Measurements from ENCODE around the gene PCNX3. TPM values are rescaled to one million over a fixed set of nuclear protein-coding genes. Genes with fewer than 3 reads are reported as not detected.
A peak's percentile ranks its signal among the peaks of the same experiment; 100 is the strongest.

The PCNX3 gene
- total and polyA plus RNA-seq, 2 of the 13 experiments (the other 11 are each of a cell fraction or from before 2014, with no cell fraction given): 16.2 to 23.0 TPM

- TF ChIP-seq ZNF883 (CRISPR knock-in tag; IDR thresholded peaks at IDR 0.05; ENCODE audit: not compliant biosample characterization): peak; percentile 69
- no peak for TF ChIP-seq ZBED4 (CRISPR knock-in tag; IDR thresholded peaks at IDR 0.05; ENCODE audit: borderline replicate concordance)
- TF ChIP-seq WIZ (CRISPR knock-in tag; IDR thresholded peaks at IDR 0.05): no peak
- no peak for TF ChIP-seq ZBTB14 (CRISPR knock-in tag; IDR thresholded peaks at IDR 0.05)
- no peak for TF ChIP-seq SNAI1 (CRISPR knock-in tag; IDR thresholded peaks at IDR 0.05; ENCODE audit: borderline replicate concordance)
- TF ChIP-seq, protein P1, sequence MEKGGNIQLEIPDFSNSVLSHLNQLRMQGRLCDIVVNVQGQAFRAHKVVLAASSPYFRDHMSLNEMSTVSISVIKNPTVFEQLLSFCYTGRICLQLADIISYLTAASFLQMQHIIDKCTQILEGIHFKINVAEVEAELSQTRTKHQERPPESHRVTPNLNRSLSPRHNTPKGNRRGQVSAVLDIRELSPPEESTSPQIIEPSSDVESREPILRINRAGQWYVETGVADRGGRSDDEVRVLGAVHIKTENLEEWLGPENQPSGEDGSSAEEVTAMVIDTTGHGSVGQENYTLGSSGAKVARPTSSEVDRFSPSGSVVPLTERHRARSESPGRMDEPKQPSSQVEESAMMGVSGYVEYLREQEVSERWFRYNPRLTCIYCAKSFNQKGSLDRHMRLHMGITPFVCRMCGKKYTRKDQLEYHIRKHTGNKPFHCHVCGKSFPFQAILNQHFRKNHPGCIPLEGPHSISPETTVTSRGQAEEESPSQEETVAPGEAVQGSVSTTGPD (CRISPR knock-in tag; IDR thresholded peaks at IDR 0.05): no peak
- no peak for TF ChIP-seq ZNF44 (CRISPR knock-in tag; IDR thresholded peaks at IDR 0.05)
- no peak for TF ChIP-seq TSC22D2 (CRISPR knock-in tag; IDR thresholded peaks at IDR 0.05; ENCODE audit: borderline replicate concordance)
- TF ChIP-seq KDM6A (CRISPR knock-in tag; IDR thresholded peaks at IDR 0.05; ENCODE audit: low read depth): no peak
- TF ChIP-seq ZBTB46 (CRISPR knock-in tag; IDR thresholded peaks at IDR 0.05; ENCODE audit: borderline replicate concordance): no peak
- TF ChIP-seq ZNF547 (CRISPR knock-in tag; IDR thresholded peaks at IDR 0.05): no peak
- TF ChIP-seq ZBTB7B (CRISPR knock-in tag; IDR thresholded peaks at IDR 0.05): peak; percentile 18; the same call in 1 of the 2 replicates
- TF ChIP-seq ZBTB8A (CRISPR knock-in tag; IDR thresholded peaks at IDR 0.05; ENCODE audit: borderline replicate concordance, low read depth): no peak
- no peak for TF ChIP-seq GFI1 (CRISPR knock-in tag; IDR thresholded peaks at IDR 0.05; ENCODE audit: borderline replicate concordance)
- no peak for TF ChIP-seq MBD4 (IDR thresholded peaks at IDR 0.05; ENCODE audit: borderline replicate concordance, low read length)
- no peak for TF ChIP-seq NR2C2 (CRISPR knock-in tag; IDR thresholded peaks at IDR 0.05; ENCODE audit: borderline replicate concordance)
- TF ChIP-seq MTF2 (CRISPR knock-in tag; IDR thresholded peaks at IDR 0.05; ENCODE audit: borderline replicate concordance): no peak
- TF ChIP-seq KDM2A (CRISPR knock-in tag; IDR thresholded peaks at IDR 0.05; ENCODE audit: borderline replicate concordance, low read depth): peak; percentile 93
- TF ChIP-seq ZNF484 (CRISPR knock-in tag; IDR thresholded peaks at IDR 0.05; ENCODE audit: borderline replicate concordance, low read depth): no peak
- no peak for TF ChIP-seq ZNF597 (CRISPR knock-in tag; IDR thresholded peaks at IDR 0.05)
Observed at GRCh38 chr11:65574109-65574810, 41.3 kb upstream of the PCNX3 start (continued).
